A673 (cell line): ENCODE measurements around the gene KIF5A. TPM values are rescaled to one million over a fixed set of nuclear protein-coding genes. Genes with fewer than 3 reads are reported as not detected.
"Not testable (repeated sequence)": the region's sequence is repeated elsewhere in the genome, so short reads cannot be mapped to it uniquely, and the experiment has no call there.

Source experiments
- BruUV-seq: library from RNA; stranded (reverse); fragments of 400-500 nt; replicated peaks from 2 replicates; lab custom pipeline; 2021; lab: Mats Ljungman, UMichigan
- CTCF ChIA-PET: fragments of 300-600 bp; sonication (Branson Sonifier 250); formaldehyde crosslinking; loops from one replicate; lab custom pipeline; 2022; ENCODE audit warnings: antibody characterized with exemption; lab: Charles Lee
- POLR2A ChIA-PET: fragments of 300-600 bp; sonication (Branson Sonifier 250); formaldehyde crosslinking; loops from one replicate; lab custom pipeline; 2022; ENCODE audit warnings: antibody characterized with exemption; ENCODE audit not compliant: low non-redundant PET; lab: Charles Lee
- DNase-seq: peaks from one replicate; pipeline ENCODE4 v3.0.0-alpha.2; 2015; ENCODE audit warnings: low spot score
- H3K27ac ChIP-seq: fragments of 200-600 bp; sonication (generic); 2 replicates; pipeline ENCODE4 v1.5.1; 2016; ENCODE audit warnings: mixed run types, low read depth, mild to moderate bottlenecking, mixed read lengths, antibody characterized with exemption, low read length; ENCODE audit not compliant: poor library complexity, severe bottlenecking
- H3K27me3 ChIP-seq: fragments of 200-600 bp; sonication (generic); replicated peaks from 2 replicates; pipeline ENCODE4 v1.6.1; 2017; ENCODE audit warnings: mixed run types, low read depth, mild to moderate bottlenecking, mixed read lengths, antibody characterized with exemption, low read length; ENCODE audit not compliant: insufficient read depth, poor library complexity
- H3K36me3 ChIP-seq: fragments of 200-600 bp; sonication (generic); 2 replicates; pipeline ENCODE4 v1.6.1; 2016; ENCODE audit warnings: mixed run types, mild to moderate bottlenecking, mixed read lengths, antibody characterized with exemption, low read length; ENCODE audit not compliant: insufficient read depth, poor library complexity, severe bottlenecking
- H3K4me1 ChIP-seq: fragments of 200-600 bp; sonication (generic); 2 replicates; pipeline ENCODE4 v1.6.1; 2017; ENCODE audit warnings: mixed run types, mild to moderate bottlenecking, mixed read lengths, antibody characterized with exemption, low read length; ENCODE audit not compliant: insufficient read depth, poor library complexity, severe bottlenecking
- H3K4me3 ChIP-seq: fragments of 200-600 bp; sonication (generic); 2 replicates; pipeline ENCODE4 v1.5.1; 2016; ENCODE audit warnings: low read depth, mixed run types, mild to moderate bottlenecking, mixed read lengths, low read length; ENCODE audit not compliant: poor library complexity, severe bottlenecking
- H3K9me3 ChIP-seq: fragments of 200-600 bp; sonication (generic); 2 replicates; pipeline ENCODE4 v1.6.1; 2016; ENCODE audit warnings: mixed run types, low read depth, mild to moderate bottlenecking, mixed read lengths, antibody characterized with exemption, low read length; ENCODE audit not compliant: poor library complexity, severe bottlenecking
- EZH2 ChIP-seq: fragments of 200-600 bp; sonication (generic); IDR thresholded peaks from 2 replicates; pipeline ENCODE4 v1.6.1; 2017; ENCODE audit warnings: borderline replicate concordance, low read depth, mild to moderate bottlenecking, mixed read lengths, antibody characterized with exemption, low read length; ENCODE audit not compliant: poor library complexity, severe bottlenecking
- intact Hi-C: fragments of 100-400 bp; cut with micrococcal nuclease; formaldehyde crosslinking; loops from one replicate; pipeline ENCODE4 v1.10.0; 2022; ENCODE audit not compliant: unreplicated experiment
- total RNA-seq: library from RNA; stranded (reverse); gene quantifications from 2 replicates; pipeline ENCODE4 v1.2.3, GENCODE V29; 2021
- TF ChIP-seq, protein P1 (sequence below): fragments of 300-800, 200-600 bp; sonication (generic); conservative IDR thresholded peaks from 2 replicates; pipeline ENCODE4 v1.5.1; 2017; ENCODE audit warnings: low read depth, mild to moderate bottlenecking, antibody characterized with exemption, low read length, moderate library complexity, mixed read lengths

Gene KIF5A
- total RNA-seq, 1 experiment from 2014 or later = 2.1 TPM

DNA sequence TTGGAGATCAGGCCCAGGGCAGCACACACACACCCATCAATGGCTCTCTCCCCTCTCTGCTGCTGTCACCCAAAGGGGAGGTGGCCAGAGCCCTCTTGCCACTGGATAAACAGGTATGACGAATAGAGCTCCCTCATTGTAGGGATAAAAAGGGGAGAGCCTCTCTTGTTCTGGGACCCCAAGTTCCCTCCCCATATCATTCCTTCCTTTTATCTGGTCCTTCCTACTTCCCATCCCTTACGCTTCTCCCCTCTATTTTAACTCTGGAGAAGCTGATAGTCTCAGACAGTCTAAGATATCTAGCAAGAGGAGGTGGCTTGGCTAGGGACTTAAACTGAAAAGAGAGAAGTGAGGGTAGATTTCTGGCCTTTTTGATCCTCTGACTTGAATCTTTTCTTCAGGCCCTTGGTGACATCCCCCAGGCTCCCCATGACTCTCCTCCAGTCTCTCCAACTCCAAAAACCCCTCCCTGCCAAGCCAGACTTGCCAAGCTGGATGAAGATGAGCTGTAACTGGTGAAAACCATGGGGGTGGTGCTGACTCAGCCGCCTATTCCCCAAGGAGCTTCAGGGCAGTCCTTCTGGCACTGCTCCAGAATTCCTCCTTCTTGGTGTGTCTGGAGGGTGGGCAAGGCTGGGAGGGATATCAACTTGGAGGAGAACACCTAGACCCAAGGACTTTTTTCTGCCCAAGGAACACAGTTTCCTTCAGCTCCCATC is 66.7 kb downstream of the KIF5A start:
- Histone ChIP-seq H3K9me3 (no peaks in the 10 kb centered on the region), H3K4me1 (peaks cover 23% of the 10 kb centered on the region), H3K27ac (no peak overlapping the region), H3K36me3 (peaks cover 10% of the 10 kb centered on the region), H3K27me3 (peaks cover 13% of the 10 kb centered on the region), H3K4me3 (no peak overlapping the region)
- CTCF ChIA-PET = interaction anchor here (0.9 to 1.1 kb wide), 3 partner anchors 16 to 158 kb away, joined by 3 to 6 read pairs (median 4); partner anchors contain the start of gene B4GALNT1
- TF ChIP-seq EZH2 = no peak
- TF ChIP-seq, protein P1, sequence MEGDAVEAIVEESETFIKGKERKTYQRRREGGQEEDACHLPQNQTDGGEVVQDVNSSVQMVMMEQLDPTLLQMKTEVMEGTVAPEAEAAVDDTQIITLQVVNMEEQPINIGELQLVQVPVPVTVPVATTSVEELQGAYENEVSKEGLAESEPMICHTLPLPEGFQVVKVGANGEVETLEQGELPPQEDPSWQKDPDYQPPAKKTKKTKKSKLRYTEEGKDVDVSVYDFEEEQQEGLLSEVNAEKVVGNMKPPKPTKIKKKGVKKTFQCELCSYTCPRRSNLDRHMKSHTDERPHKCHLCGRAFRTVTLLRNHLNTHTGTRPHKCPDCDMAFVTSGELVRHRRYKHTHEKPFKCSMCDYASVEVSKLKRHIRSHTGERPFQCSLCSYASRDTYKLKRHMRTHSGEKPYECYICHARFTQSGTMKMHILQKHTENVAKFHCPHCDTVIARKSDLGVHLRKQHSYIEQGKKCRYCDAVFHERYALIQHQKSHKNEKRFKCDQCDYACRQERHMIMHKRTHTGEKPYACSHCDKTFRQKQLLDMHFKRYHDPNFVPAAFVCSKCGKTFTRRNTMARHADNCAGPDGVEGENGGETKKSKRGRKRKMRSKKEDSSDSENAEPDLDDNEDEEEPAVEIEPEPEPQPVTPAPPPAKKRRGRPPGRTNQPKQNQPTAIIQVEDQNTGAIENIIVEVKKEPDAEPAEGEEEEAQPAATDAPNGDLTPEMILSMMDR = no peak
- BruUV-seq = no TSS peak
- peak; percentile 83 for DNase-seq
- intact Hi-C loops = no loop called here
- POLR2A ChIA-PET = no interaction called here

GRCh38 chr12:57617942-57618341 is 68.1 kb downstream of the KIF5A start:
- BruUV-seq = no TSS peak
- intact Hi-C loops = no loop called here
- CTCF ChIA-PET = no interaction called here
- POLR2A ChIA-PET = no interaction called here
- H3K36me3 ChIP-seq = peaks cover 10% of the 10 kb centered on the region
- TF ChIP-seq, protein P1 = no peak
- H3K4me1 ChIP-seq = peaks cover 19% of the 10 kb centered on the region
- H3K4me3 ChIP-seq = no peak overlapping the region
- no peak for DNase-seq
- H3K9me3 ChIP-seq = no peaks in the 10 kb centered on the region
- H3K27me3 ChIP-seq = peaks cover 13% of the 10 kb centered on the region
- no peak overlapping the region for H3K27ac ChIP-seq

GRCh38 chr12:57618431-57618830 is 68.6 kb downstream of the KIF5A start:
- H3K4me1 ChIP-seq = peaks cover 19% of the 10 kb centered on the region
- CTCF ChIA-PET, H3K27ac ChIP-seq, DNase-seq, H3K9me3 ChIP-seq, H3K4me3 ChIP-seq, BruUV-seq, POLR2A ChIA-PET, H3K36me3 ChIP-seq, intact Hi-C loops: not testable (repeated sequence)
- H3K27me3 ChIP-seq = peaks cover 13% of the 10 kb centered on the region

DNA sequence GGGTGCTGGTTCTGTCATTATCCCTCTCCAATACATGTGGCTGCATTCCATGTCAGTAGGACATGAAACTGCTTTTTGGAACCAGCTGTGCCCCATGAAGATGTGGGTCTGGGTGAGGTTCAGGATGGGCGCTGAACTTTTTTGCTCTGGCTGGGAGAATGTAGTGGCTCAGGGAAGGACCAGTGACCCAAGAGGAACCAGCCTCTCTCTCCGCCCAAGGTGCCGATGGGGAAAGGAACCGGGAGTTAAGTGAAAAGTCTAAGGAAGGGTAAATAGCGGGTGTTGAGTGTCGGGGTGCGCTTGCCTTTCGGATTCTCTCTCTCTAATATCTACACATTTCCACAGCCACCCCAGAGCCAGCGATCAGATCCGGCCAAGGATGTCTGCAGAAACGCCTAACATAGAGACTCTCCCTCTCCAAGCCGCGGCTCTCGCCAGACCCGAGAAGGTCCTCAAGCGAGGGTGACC is 69.2 kb downstream of the KIF5A start:
- ChIA-PET POLR2A (no interaction called here), CTCF (interaction anchor here (0.9 to 2.6 kb wide), 2 partner anchors 34 to 36 kb away, joined by 3 to 9 read pairs; no protein-coding TSS in a partner anchor)
- H3K9me3 ChIP-seq = no peaks in the 10 kb centered on the region
- H3K36me3 ChIP-seq = peaks cover 10% of the 10 kb centered on the region
- no peak overlapping the region for H3K4me3 ChIP-seq
- H3K4me1 ChIP-seq = peaks cover 15% of the 10 kb centered on the region
- no TSS peak for BruUV-seq
- TF ChIP-seq EZH2 = no peak
- TF ChIP-seq, protein P1 = no peak
- peaks cover 13% of the 10 kb centered on the region for H3K27me3 ChIP-seq
- H3K27ac ChIP-seq = no peak overlapping the region
- intact Hi-C loops = no loop called here
- no peak for DNase-seq
